ENCODE data around the gene CFAP161.

- TF ChIP-seq CTCF (IDR thresholded peaks at IDR 0.05) (no peak), POLR2A (IDR thresholded peaks at IDR 0.05) (no peak)
Measured at GRCh38 chr15:81085213-81085612, 48.9 kb upstream of the CFAP161 start.
